MM.1S (cell line): ENCODE results near the gene KLHDC9.

ENCODE experiments used
- EZH2 ChIP-seq: fragments of 300-600 bp; sonication (generic); optimal IDR thresholded peaks from 2 replicates; pipeline ENCODE3; 2017; ENCODE audit warnings: low read depth, mild to moderate bottlenecking, antibody characterized with exemption, low read length, mixed read lengths
- EZH2phosphoT487 ChIP-seq: fragments of 300-600 bp; sonication (generic); IDR thresholded peaks from 2 replicates; pipeline ENCODE4 v1.6.1; 2018; ENCODE audit warnings: antibody characterized with exemption, low read length
- TF ChIP-seq, protein P1 (sequence below): fragments of 300-600 bp; sonication (generic); IDR thresholded peaks from 2 replicates; pipeline ENCODE4 v1.5.1; 2016; ENCODE audit warnings: antibody characterized with exemption, low read length, mixed read lengths

DNA sequence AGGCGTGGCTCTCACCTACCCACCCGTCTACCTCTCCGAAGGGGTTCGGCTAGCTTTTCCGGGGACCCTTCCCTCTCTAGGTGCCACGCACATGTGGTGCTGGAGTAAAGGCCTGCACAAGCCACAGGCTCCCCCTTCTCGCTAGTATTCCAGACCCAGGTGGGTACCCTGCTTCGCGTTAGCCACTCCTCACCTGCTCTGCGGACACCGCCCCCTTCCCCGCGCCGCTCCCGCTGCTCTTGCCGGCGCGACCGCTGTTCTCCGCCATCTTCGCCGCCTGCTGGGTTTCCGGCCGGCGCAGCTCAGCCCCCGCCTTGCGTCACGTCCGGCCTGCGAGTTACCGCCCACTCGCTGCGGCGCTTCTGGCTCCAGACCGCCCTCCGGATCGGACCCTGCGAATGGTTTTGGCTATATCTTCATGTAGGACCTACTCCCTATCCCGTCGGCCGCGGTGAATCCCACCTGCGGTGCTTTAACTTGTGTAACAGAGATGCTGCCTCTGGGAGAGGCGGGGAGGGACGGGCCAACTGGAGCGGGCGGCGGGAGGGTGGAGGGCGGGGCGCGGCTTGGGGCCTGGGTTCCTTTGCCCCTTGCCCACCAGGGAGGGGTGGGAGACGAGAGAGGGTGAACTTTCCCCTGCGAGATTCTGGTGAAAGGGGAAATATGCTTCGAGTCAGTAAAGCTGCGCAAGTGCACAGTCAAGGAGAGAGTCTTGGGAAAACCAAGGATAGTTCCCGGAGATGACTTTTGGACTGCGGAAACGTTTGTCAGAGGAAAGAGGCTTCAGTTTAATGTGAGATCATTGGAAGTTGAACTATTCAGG, 19.8 kb downstream of the KLHDC9 start, which contains the start of the genes NIT1 and PFDN2:
- TF ChIP-seq, protein P1, sequence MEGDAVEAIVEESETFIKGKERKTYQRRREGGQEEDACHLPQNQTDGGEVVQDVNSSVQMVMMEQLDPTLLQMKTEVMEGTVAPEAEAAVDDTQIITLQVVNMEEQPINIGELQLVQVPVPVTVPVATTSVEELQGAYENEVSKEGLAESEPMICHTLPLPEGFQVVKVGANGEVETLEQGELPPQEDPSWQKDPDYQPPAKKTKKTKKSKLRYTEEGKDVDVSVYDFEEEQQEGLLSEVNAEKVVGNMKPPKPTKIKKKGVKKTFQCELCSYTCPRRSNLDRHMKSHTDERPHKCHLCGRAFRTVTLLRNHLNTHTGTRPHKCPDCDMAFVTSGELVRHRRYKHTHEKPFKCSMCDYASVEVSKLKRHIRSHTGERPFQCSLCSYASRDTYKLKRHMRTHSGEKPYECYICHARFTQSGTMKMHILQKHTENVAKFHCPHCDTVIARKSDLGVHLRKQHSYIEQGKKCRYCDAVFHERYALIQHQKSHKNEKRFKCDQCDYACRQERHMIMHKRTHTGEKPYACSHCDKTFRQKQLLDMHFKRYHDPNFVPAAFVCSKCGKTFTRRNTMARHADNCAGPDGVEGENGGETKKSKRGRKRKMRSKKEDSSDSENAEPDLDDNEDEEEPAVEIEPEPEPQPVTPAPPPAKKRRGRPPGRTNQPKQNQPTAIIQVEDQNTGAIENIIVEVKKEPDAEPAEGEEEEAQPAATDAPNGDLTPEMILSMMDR: no peak
- no peak for TF ChIP-seq EZH2
- TF ChIP-seq EZH2phosphoT487: no peak
